ENCODE measurements around the gene CDKL2. TPM values are rescaled to one million over a fixed set of nuclear protein-coding genes. Genes with fewer than 3 reads are reported as not detected.
"Not testable (repeated sequence)": the region's sequence is repeated elsewhere in the genome, so short reads cannot be mapped to it uniquely, and the experiment has no call there.

The CDKL2 gene
- total RNA-seq: 2.1 and 2.8 TPM in 2 replicates

DNA sequence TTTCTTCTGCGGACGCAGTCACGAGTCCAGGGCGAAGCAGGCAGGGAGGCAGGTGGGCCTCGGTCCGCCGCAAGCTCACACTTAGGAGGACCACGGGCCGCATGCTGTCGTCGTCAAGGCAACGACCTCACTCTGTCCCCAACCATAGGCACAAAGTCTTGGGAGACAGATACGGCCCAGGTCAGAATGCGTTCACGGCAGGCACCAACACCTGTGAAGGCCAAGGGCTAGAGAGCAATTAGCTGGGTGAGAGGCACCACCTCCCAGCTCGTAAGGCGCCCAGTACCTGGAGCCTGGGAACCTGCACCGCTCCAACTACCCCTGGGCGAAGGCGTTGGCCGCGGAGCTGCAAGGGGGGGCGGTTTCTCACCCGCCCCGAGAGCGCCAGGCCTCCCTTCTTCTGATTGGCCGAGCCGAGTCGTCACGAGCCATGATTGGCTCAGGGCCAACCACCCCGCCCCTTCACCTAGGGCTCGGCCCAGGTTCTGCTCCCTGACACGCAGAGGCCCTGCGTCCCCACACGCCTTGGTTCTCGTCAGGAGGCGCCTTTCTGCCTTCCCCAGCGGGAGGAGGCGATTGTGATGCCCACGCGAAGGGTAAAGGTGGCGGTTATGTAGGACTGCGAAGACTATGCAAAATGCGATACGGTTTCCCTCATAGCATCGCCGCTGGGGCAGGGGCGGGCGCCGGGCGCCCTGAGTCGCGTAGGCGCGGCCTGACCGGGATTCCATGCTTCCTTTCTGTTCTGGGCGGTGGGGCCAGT, at the start of gene CDKL2:
Gene CDKL2 (minus strand): TSS at position 355 of the 763 bp plus-strand sequence. CDS start 4,540 bp downstream, outside the sequence.
- DNase-seq (ENCODE audit: extremely low read depth, low read depth, low spot score): no peak

GRCh38 chr4:75678965-75679364, 48.6 kb upstream of the CDKL2 start:
- DNase-seq (ENCODE audit: extremely low read depth, low read depth, low spot score): no peak

DNA sequence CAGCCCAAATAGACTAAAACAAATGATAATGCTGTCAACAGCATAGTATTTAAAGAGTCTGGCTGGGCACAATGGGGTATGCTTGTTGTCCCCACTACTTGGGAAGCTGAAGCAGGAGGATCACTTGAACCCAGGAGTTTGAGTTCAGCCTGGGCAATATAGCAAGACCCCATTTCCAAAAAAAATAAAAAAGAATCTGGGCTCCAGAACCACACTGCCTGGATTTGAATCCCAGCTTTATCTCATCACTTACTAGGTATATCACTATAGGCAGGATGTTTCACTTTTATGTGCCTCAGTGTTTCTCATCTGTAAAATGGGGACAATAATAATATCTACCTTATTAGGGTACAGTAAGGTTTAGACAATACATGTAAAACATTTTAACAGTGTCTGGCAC, 48.1 kb upstream of the CDKL2 start:
- DNase-seq (ENCODE audit: extremely low read depth, low read depth, low spot score): no peak

DNA sequence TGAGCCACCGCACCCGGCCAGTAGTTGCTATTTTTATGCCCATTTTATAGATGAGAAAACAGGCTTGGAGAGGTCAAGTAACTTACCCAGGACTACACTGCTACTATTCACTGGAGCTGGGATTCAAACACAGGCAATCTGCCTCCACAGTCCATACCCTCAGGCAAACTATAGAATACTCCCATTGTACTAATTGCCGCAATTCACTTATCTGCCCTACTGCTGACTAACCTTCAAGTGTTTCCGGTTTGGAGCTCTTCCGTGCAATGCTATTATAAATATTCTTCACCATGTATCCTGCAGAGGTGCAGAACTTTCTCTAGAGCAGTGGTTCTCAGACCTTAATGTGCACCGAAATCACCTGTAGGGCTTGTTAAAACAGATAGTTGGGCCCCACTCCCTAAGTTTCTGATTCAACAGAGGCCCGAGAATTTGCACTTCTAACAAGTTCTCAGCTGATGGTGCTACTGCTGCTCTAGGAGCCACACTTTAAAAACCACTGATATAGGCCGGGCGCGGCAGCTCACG, 44.7 kb upstream of the CDKL2 start:
- no peak for DNase-seq (ENCODE audit: extremely low read depth, low read depth, low spot score)

DNA sequence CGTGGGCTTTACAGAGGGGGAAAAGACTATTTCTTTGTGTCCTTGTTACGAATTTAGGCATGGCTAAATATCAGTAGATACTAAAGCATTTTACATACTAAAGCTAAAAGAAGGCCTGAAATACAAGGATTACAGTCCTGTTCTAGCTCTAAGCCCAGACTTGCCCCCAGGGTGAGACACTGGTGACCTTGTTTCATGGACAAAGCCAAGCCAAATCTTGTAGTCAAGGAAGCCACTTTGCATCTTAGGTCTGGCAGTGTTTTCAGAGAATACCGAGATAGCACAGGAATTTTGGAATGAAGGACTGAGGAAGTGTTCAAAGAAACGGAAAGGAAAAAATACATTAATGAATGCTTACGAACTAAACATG, 43.6 kb upstream of the CDKL2 start:
- DNase-seq (ENCODE audit: extremely low read depth, low read depth, low spot score): no peak

GRCh38 chr4:75673027-75673958, 43.0 kb upstream of the CDKL2 start, which contains the start of gene G3BP2:
Gene G3BP2, minus strand, starts transcription at chr4:75673411. Its CDS starts 11,386 bp downstream, at chr4:75662025.
- DNase-seq (ENCODE audit: extremely low read depth, low read depth, low spot score): peak; percentile 91

DNA sequence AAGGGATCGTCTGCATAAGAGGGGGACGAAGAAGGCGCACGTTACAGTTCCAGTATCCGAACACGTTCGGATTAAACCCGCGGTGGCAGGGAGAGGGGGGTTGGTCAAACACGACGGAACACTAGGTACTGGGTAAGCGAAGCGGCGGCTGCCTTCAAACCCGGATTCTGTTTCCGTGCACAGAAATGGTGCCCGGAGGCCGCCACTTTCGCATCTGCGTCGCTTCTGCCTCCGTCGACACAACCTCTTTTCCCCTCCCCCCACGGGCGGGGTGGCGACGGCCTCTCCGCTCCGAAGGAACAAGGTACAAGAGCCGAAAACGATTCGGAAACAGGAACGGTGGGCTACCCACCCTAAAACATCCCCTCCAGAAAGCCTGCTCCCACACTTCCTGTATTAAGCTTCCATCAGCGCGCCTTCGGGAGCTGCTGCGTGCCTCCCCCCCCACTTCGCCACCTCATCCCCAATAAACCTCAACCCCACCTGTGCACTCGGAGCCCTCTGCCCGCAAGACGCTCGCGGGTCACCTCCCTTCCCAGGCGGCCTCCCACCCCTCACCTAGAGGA, 42.2 kb upstream of the CDKL2 start:
- no peak for DNase-seq (ENCODE audit: extremely low read depth, low read depth, low spot score)

DNA sequence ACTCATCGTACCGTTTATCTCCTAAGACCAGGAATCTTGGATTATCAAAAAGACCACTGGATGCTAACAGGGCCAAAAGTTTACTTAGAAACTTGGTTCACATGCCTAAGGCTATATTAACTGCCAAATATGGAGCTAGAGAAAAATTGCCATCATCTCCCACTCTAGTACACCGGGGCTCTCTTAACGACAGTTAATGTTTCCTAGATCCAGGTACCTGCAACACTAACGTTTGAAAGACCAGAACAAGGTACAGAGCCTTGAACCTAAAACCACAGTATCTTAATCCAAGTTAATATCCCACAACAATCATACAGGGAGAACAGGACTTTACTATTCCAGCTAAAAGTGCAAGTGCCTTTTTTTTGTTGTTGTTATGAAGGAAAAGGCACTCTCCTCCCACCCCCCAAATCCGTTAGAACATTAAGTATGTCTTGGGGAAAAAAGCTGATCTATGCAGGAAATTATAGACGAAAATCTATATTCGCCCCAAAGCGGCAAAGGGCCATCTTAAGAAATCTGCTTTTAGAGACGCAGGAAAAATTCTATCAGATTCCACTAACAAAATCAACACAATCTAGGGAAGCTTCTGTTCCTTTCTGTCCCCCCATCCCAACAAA, 41.6 kb upstream of the CDKL2 start:
- DNase-seq (ENCODE audit: extremely low read depth, low read depth, low spot score): no peak

DNA sequence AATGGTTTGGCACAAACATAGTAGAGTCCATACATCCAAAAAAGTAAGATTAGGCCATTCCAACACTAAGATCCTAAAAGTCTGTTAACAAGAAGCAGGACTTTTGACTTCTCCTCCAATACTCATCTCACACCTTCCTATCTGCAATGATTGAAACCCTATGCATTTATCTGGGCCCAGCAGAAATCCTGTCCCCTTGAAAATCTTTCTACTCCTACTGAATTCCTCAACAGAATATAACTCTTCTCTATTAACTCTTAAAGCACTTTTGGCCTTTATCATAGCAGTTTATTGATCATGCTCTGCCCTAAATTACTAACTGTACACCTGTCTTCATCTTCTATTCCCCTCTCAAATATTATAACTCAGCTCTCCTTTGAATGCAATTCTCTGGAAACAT, 38.3 kb upstream of the CDKL2 start:
- no peak for DNase-seq (ENCODE audit: extremely low read depth, low read depth, low spot score)

GRCh38 chr4:75667636-75668035, 37.3 kb upstream of the CDKL2 start:
- not testable (repeated sequence) for DNase-seq (ENCODE audit: extremely low read depth, low read depth, low spot score)

- DNase-seq (ENCODE audit: extremely low read depth, low read depth, low spot score): no peak
These were observed 36.0 kb upstream of the CDKL2 start for GRCh38 chr4:75666299-75666698.

GRCh38 chr4:75664604-75665003, 34.3 kb upstream of the CDKL2 start:
- not testable (repeated sequence) for DNase-seq (ENCODE audit: extremely low read depth, low read depth, low spot score)

GRCh38 chr4:75662626-75663025, 32.3 kb upstream of the CDKL2 start:
- no peak for DNase-seq (ENCODE audit: extremely low read depth, low read depth, low spot score)

- DNase-seq (ENCODE audit: extremely low read depth, low read depth, low spot score): no peak
These were observed 30.2 kb upstream of the CDKL2 start for GRCh38 chr4:75660491-75660890.

DNA sequence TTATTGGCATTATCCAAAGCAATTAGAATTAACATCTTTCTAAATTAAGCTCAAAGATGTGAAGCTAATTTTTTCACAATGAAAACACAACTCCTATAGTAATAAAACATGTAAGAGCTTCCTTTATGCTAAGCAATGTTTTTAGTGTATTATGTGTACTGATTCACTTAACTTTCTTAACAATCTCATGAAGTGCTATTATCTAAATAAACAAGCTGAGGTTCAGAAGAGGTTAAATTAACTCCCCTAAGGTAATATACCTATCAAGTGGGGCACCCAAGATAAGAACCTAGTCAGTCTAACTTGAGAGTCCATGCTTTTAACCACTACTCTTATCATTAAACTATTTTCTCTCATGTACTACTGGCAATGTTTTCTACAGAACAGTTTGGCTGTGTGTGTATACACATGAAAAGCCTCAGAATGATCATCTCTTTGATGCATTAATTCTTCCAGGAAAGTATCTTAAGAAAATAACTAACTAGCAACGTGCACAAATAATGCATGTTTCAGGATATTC, 29.2 kb upstream of the CDKL2 start:
- no peak for DNase-seq (ENCODE audit: extremely low read depth, low read depth, low spot score)

DNA sequence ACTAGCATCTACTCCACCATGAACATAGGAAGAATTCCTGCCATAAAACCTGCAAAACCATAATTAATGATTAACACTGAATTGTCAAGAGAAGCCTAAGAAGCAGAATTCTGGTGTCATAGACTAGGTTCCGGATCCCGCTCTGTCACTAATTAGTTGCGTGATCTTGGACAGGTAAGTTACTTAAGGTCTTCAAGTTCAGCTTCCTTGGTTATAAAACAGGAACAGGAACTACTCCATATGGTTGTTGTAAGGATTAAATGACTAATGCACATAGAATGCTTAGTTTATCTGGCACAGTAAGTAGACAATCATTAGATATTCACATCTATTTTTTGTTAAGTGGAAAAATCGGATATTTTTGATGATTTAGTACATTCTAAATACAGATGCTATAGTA, 28.5 kb upstream of the CDKL2 start:
- no peak for DNase-seq (ENCODE audit: extremely low read depth, low read depth, low spot score)

DNA sequence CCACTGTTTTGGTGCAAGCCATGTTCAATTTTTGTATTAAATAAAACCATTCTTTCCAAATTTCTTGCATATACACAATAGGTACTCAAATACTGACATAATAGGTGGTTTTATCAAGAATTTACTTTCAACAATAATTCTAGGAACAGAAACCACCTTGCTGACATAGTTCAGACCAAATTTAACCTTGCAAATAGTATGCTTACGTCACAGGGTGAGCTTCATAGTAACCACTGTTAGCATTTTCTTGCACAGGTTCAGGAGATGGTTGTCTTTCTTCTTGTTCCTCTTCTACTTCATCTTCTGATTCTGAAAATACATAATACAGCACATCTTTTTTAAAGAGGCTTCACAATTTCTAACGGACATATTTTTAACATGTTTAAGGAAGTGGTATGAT, 25.2 kb upstream of the CDKL2 start:
- no peak for DNase-seq (ENCODE audit: extremely low read depth, low read depth, low spot score)

DNA sequence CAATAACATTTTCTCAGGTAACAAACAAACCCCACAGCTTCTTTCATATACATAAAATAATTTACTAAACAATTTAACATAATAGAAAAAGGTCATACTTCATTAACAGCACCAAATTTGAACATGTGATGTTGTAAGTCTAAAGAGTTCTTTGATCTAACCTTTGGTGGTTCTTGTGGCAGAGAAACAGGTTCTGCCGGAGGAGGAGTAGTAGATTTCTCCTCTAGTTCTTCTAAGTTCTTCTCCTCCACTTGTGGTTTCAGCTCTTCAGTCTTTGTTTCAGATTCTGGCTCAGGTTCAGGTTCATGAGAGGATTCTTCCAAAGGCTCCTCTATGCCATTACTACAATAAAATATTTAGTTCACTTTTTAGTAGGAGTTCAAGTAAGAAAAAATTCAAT, 24.6 kb upstream of the CDKL2 start:
- DNase-seq (ENCODE audit: extremely low read depth, low read depth, low spot score): no peak

GRCh38 chr4:75653845-75654503, 23.6 kb upstream of the CDKL2 start:
- DNase-seq (ENCODE audit: extremely low read depth, low read depth, low spot score): no peak

DNA sequence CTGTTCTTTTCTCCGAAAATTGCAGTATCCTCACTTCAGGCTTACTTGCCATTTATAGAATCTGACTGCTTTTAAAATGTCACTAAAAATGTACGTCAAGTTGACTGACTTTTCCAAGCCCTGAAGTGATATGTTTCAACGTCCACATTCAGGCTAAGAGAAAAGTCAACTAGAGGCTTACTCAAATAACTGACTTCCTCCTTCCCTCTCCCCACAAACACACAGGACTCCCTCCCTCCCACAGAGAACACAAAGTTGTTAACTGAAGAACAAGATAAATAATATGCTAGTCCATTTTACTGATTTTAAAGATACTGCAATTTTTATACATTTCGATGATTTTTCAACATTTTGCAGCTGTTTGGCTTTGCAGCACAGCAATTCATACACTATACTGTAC, 13.8 kb upstream of the CDKL2 start:
- no peak for DNase-seq (ENCODE audit: extremely low read depth, low read depth, low spot score)
